GM19468 (cell line): Measurements from ENCODE around the gene G6PD.

ENCODE experiments used
- ATAC-seq: cut with Tn5 transposase; IDR thresholded peaks from one replicate; pipeline ENCODE4 v1.9.1; 2021; ENCODE audit warnings: mild to moderate bottlenecking, moderate library complexity, moderate number of reproducible peaks; ENCODE audit not compliant: unreplicated experiment; ENCODE audit errors: extremely low read depth

The G6PD gene

DNA sequence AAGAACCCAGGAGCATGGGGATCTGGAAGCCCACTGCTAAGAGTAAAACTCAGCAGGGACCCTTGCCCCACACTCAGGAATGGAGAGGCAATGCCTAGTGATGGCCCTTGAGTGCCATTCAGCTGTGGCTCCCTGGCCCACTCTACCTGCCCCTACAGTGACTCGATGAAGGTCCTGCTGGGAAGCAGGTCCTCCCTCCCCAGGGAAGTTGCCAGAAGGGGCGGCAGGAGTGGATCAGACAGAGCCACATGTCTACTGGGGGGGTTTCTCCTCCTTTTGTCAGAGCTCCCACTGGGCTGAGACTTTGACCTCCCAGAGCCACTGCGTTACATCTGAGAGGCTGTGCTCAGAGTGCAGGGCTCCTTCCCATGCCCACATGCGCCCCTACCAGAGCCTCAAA lies 57.5 kb downstream of the G6PD start:
- no peak for ATAC-seq

DNA sequence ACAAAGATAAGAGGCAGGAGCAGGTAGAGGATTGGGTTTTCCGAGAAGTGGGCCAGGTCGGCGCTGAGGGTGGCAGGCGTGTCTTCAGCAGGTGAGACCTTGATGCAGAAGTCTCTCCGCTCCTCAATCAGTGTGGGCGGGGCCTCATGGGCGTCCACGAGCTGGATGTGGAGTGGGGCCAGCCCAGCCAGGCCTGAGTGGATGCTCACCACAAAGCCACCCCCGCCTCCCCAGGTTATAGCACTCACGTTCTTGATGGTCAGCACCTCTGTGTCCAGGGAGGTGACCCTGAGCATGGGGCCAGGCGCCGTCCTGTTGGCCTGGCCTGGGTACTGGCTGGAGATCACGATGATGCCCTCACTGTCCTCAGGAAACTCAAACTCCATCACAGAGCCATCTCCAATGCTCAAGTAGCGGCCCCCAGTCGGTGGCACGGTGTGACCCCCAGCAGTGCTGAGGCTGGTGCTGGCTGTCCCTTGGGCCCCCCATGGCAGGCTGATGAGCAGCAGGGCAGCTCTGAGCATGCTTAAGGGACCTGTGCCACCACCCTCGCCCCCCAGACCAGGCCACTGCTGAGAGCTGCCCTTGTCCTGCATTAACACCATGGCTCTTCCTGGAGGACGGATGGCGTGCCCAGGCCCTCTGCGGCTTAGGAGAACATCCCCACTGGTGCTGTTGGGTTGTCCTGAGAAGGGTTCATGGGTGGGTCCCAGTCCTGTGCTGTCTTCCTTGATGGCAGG lies 58.1 kb downstream of the G6PD start:
- no peak for ATAC-seq

DNA sequence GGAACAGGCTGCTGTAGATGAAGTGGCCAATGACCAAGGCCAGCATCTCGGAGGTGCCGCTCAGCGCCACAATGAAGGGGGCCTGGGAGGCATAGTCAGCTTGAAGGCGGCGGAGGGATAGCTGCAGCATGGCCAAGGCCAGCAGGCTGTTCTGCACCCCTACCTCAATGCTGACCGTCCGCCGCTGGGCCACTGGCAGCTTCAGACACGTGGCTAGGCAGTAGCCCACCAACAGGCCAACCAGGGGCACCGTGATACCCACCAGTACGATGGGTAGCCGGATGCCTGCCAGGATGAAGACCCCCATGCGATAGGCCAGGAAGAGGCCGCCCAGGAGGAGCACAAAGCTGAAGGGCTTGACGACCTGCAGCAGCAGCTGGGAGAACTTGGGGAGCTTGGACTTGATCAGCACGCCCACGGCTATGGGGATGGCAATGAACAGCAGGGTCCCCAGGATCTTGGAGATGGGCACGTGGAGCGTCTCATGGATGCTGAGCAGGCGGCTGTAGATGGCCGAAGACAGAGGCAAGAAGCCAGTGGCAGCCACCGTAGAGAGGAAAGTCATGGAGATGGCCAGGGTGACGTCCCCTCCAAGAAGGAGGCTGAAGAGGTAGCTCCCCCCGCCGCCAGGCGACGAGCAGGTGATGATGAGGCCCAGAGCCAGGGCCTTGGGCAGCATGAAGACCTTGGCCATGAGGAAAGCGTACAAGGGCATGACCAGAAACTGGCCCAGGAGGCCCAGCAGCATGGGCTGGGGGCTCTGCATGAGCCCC lies 58.9 kb downstream of the G6PD start:
- ATAC-seq = no peak

DNA sequence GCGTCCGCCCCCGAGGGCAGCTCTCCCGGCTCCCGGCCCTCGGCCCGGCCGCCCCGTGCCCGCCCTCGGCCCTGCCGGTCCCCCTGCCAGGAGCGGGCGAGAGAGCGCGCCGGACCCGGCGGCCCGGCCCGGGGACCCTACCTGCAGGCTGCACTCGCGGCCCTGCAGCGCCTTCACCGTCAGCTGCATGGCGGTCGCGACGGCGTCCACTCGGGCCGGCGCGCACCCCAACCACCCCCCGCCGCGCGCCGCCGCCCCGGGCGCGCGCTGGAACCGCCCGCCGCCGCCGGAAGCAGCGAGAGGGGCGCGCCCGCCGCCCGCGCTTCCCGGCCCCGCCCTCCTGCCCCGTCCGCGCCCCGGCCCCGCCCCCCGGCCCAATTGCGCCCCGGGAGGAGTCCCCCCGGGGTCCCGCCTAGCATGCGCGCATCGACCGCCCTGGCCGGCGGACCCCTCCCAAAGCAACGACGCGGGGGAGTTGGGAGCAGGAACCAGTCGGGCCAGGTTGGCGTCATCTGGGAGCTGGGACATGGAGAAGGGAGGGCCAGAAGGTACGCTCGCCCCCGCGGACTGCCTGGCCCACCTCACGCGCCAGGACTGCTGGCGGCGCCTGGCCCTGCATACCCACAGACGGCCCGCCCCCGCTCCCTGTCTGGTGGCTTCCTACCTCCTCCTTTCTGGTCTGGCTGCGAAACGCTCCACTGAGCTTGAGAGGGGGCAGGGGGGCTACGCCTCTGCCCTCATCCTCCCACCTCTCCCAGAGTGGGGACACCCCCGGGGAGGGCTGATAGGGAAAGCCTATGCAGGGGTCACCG lies 60.0 kb downstream of the G6PD start, which contains the start of gene UBL4A:
Gene UBL4A (minus strand): TSS at position 220 of the 812 bp plus-strand sequence. CDS start 31 bp downstream, at position 189.
- ATAC-seq = no peak

DNA sequence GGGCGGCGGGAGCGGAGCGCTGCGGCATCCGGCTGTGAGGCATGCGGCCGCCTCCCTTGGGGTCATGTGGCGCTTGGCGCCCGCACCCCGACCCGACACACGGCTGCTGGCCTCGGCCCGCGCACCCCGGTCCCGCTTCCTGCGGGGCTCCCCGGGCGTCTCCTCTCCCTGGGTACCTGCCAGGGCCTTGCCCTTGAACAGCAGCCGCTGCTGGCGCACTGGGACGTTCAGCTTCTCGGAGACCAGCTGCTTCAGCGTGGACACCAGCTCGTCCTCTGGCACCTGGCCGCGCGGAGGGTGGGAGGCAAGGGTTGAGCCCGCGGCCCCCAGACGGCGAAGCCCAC lies 60.6 kb downstream of the G6PD start:
- ATAC-seq = no peak

DNA sequence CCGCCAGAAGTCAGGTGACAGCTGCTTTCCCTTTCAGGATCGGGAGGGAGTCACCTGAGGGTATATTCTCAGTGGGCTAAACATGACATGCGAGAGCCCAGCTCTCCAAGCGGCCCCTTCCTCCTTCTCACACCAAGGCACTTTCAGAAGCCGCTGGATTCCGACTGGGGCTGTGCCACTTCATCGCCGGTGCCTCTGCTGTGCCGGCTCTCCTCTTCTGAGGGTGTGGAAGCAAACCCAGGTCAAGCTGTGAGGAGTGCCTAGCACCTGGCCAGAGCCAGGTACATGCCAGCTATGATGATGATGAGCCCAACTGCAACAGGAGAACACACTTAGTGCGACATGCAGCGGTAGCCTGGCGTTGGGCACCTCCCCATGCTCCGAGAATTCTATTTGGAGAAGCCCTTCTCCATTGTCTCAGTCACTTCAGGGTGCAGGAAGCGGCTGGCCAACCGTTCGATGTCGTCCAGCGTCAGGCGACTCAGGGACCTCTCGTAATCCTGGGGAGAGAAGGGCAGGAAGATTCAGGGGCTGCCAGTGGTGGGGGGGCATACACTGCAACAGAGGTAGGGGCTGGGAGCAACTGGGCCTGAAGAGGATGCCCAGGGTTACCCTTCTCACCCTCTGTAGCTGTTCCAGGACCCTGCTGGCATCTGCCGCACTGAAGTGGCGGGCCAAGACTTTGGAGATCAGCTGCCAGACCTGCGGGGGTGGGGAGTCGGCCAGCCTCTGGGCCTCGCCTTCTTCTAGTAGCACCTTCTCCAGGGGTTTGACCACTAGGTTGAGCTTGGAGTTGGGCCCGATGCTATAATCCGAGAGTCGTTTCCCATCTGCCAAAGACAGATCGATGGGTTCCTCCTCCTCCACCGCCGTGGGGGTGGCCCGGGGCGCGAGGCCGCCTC lies 61.2 kb downstream of the G6PD start:
- no peak for ATAC-seq

DNA sequence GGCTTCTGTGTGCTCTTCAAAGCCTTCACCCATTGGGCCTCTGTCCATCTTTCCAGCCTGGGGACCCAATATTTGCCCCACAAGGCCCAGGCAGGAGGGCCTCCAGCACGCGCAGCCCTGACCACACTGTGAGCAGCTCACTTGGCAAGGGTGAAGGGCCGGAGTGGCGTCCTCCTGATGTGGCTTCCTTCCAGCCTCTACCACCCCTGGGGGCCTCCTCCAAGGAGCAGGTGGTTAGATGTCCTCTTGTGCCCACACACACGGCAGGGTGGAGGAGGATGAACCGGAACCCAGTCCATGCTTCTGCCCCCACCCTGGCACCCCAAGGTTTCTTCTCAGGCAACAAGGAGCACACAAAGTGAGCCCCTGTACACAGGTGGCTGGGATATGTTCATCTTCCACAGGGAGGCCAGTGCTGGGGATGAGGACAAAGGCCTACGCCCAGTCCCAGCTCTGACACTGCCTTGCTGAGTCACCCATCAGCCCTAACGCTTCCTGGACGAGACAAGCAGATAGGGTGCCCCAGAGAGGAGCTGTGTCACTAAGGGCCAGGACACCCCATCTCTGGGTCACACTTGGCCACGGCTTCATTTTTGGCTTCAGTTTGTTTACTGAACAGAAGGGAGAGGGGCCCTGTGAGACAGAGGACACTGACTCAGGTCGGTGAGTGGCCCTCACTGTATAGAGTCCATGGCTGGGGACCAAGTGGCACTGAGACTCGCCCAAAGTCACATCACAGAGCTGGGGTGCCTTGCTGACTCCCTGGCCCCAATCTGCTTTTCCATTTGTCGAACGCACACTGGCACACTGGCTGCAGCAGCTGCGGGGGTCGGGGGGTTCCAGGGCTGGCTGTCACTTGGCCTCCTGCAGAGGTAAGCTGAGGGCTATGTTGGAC lies 62.1 kb downstream of the G6PD start:
- no peak for ATAC-seq

DNA sequence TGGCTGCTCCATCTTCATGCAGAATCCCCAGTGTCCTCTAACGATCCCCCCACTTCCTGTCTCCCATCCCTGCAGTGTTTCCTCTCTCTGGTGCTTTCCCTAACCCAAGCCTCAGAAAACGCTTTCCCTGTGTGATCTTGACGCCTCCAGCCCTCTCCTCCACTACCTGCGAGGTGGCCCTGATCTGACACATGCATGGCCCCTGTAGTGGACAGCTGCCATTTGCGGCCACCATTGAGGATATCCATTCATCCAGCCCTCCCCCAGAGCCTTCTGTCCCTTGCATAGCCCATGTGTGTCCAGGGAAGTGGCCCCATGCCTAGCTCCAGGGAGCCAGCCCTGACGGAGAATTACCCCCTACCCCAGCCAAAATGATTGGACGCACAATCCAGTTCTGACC lies 63.3 kb downstream of the G6PD start:
- ATAC-seq = no peak

DNA sequence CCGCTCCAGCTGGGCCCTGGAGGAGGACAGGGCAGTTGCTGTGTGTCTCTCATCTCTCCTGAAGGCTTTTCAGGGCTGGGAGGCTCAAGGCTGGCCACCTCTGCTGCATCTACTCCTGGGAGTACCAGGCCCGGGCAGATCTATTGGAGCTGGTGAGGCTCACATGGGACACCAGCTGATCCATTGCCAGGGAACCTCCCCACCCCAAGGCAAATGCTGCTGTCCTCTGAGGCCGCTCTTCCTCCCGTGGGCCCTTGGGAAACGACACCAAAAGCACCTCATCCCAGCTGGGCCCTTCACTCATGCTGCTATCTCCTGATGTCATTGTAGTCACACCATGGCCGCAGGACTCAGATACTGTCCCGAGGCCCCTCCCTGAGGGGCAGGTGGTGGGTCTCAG lies 63.9 kb downstream of the G6PD start:
- no peak for ATAC-seq

DNA sequence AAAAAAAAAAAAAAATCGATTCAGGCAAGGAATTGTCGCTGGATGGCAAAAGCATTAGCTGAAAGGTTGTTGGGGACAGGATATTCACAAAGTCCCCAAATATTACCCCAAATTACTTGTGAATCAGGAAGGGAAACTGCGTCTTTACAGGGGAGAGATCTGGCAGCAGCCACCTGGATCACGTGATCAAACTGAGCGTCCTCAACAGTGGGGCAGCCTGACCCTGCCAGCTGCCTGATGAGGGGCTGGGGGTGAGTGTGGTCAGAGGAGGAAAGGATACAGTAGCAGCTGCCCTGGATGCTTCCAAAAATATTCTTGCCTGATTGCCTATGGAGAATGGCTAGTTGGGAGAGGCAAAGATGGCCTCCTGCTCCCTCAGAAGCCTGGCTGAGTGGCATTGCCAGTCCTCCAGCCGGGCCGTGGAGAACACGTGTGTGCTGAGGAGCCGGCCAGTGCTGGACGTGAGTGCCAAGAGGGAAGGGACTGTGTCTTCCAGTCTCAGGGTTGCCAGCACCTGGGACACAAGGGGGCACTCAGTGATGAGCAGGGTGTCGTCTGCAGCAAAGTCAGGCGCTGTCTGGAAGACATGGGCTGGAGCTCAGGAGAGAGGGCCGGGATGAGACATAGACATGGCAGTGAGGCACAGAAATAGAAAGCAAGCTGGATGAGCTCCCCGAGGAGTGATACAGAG lies 64.6 kb downstream of the G6PD start:
- no peak for ATAC-seq
